ENCODE data around the gene C2CD4D. TPM values are rescaled to one million over a fixed set of nuclear protein-coding genes. Genes with fewer than 3 reads are reported as not detected.

C2CD4D gene
- polyA plus RNA-seq, 4 donors = 0.46 to 0.62 TPM; not detected in 2

DNA sequence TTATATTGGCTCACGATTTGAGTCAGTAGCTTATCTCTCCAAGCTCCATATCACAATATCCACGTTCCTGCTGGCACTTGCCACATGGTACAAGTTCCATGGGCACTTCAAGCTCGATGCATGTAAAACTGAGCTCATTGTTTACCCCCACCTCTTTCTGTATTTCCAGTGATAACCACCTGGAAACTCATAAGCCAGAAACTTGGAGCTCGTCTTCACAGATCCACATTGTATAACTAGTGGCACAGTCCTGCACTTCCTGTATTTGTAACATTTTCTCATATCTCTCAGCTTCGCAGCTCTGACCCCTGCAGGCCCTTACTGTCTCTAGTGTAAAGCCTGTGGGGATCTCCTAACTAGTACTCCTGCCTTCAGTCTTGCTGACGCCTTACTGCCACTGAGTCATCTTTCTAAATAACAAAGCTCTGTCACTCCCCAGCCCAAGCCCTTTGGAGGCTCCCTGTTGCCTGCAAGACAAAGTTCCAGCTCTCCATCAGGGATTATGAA, 6.5 kb upstream of the C2CD4D start:
- H3K4me3 ChIP-seq (ENCODE audit: low read depth in 1 of 3, low read length in 3 of 3) = no peak overlapping the region
- H3K36me3 ChIP-seq (ENCODE audit: control insufficient read depth in 3 of 3, insufficient read depth in 2 of 3, low read depth in 1 of 3, low read length in 3 of 3) = no peaks in the 10 kb centered on the region
- H3K4me1 ChIP-seq (ENCODE audit: control insufficient read depth in 3 of 3, insufficient read depth in 2 of 3, low read depth in 1 of 3, low read length in 2 of 3) = no peaks in the 10 kb centered on the region
- no peaks in the 10 kb centered on the region for H3K9me3 ChIP-seq (ENCODE audit: control insufficient read depth in 2 of 2, insufficient read depth in 1 of 2, low read depth in 1 of 2, low read length in 1 of 2)
- H3K27ac ChIP-seq (ENCODE audit: low read depth in 1 of 3, low read length in 2 of 3) = no peak overlapping the region
- WGBS, 3 donors = 32 to 52% (median 39%) methylated on average over 6 of the region's 6 CpGs
- DNase-seq (no peak), FAIRE-seq (no peak)
- H3K27me3 ChIP-seq (ENCODE audit: control insufficient read depth in 3 of 3, insufficient read depth in 3 of 3, low read length in 3 of 3) = no peaks in the 10 kb centered on the region

DNA sequence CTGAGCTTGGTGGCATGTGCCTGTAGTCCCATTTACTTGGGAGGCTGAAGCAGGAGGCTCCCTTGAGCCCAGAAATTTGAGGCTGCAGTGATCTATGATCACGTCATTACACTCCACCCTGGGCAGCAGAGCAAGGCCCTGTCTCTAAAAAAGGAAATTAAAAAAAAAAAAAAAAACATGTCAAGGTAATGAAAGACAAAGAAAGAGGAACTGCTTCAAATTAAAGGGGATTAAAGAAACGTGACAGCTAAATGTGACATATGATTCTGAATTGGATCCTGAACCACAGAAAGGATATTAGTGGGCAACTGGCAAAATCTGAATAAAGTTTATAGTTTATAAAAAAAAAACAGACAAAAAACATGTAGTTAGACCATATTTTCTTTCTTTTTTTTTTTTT, 3.8 kb upstream of the C2CD4D start:
- no peak overlapping the region for H3K4me3 ChIP-seq (ENCODE audit: low read depth in 1 of 3, low read length in 3 of 3)
- FAIRE-seq (no peak), DNase-seq (no peak)
- peaks cover 0 to 19% (median 4%) of the 10 kb centered on the region in 3 donors for H3K4me1 ChIP-seq (ENCODE audit: control insufficient read depth in 3 of 3, insufficient read depth in 2 of 3, low read depth in 1 of 3, low read length in 2 of 3)
- peaks cover 0 to 15% (median 0%) of the 10 kb centered on the region in 3 donors for H3K27me3 ChIP-seq (ENCODE audit: control insufficient read depth in 3 of 3, insufficient read depth in 3 of 3, low read length in 3 of 3)
- no peaks in the 10 kb centered on the region for H3K9me3 ChIP-seq (ENCODE audit: control insufficient read depth in 2 of 2, insufficient read depth in 1 of 2, low read depth in 1 of 2, low read length in 1 of 2)
- WGBS, 3 donors = 71 to 94% (median 93%) methylated on average over 2 of the region's 2 CpGs
- H3K27ac ChIP-seq (ENCODE audit: low read depth in 1 of 3, low read length in 2 of 3) = no peak overlapping the region
- no peaks in the 10 kb centered on the region for H3K36me3 ChIP-seq (ENCODE audit: control insufficient read depth in 3 of 3, insufficient read depth in 2 of 3, low read depth in 1 of 3, low read length in 3 of 3)

GRCh38 chr1:151841141-151841540, 1.5 kb upstream of the C2CD4D start:
- FAIRE-seq = no peak

DNA sequence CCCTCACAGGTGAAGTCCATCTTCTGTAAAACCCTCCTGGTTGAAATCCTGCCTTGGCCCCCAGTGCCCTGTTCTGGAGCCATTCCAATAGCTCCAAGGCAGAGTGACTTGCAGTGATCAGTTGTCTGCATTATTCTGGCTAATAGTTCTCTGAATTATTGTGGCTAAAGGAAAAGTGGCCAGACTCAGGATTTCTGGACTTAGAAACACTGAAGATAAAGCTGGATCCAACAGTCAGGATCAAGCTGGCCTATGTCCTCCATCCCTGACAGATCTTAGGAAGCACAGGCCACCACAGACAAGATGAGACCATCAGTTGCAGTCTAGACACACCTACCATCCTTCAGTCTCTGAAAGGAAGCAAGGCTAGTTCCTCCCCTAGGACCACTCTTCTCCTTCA, 801 bp upstream of the C2CD4D start:
- DNase-seq = no peak

More at GRCh38 chr1:151841141-151841540, 1.5 kb upstream of the C2CD4D start:
- peaks cover 0 to 25% (median 2%) of the 10 kb centered on the region in 3 donors for H3K27me3 ChIP-seq (ENCODE audit: control insufficient read depth in 3 of 3, insufficient read depth in 3 of 3, low read length in 3 of 3)
- H3K27ac ChIP-seq (ENCODE audit: low read depth in 1 of 3, low read length in 2 of 3) = no peak overlapping the region
- peaks cover 0 to 28% (median 8%) of the 10 kb centered on the region in 3 donors for H3K4me1 ChIP-seq (ENCODE audit: control insufficient read depth in 3 of 3, insufficient read depth in 2 of 3, low read depth in 1 of 3, low read length in 2 of 3)
- DNase-seq = no peak
- H3K9me3 ChIP-seq (ENCODE audit: control insufficient read depth in 2 of 2, insufficient read depth in 1 of 2, low read depth in 1 of 2, low read length in 1 of 2) = no peaks in the 10 kb centered on the region
- 91 to 100% (median 92%) methylated on average over 2 of the region's 2 CpGs for WGBS, 3 donors
- no peaks in the 10 kb centered on the region for H3K36me3 ChIP-seq (ENCODE audit: control insufficient read depth in 3 of 3, insufficient read depth in 2 of 3, low read depth in 1 of 3, low read length in 3 of 3)
- no peak overlapping the region for H3K4me3 ChIP-seq (ENCODE audit: low read depth in 1 of 3, low read length in 3 of 3)

DNA sequence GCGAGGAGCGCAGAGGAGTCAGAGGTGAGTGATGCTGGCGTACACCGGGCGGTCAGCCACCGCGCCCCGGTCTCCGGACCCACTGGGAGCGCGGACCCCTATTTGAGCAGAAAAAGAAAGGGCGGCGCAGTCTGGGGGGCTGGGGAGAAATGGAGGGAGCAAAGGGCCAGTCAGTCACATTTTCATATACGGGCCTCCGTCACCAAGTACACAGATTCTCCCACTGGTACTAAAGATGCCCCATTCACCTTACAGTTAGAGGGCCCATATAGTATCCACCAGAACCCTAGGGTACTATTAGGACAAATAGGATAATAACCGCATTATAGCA, 573 bp downstream of the C2CD4D start:
- H3K36me3 ChIP-seq (ENCODE audit: control insufficient read depth in 3 of 3, insufficient read depth in 2 of 3, low read depth in 1 of 3, low read length in 3 of 3) = no peaks in the 10 kb centered on the region
- no peaks in the 10 kb centered on the region for H3K9me3 ChIP-seq (ENCODE audit: control insufficient read depth in 2 of 2, insufficient read depth in 1 of 2, low read depth in 1 of 2, low read length in 1 of 2)
- no peak for DNase-seq
- H3K27ac ChIP-seq (ENCODE audit: low read depth in 1 of 3, low read length in 2 of 3) = peak overlapping the region in 1 of 3 donors; percentile 91
- FAIRE-seq = no peak
- H3K4me1 ChIP-seq (ENCODE audit: control insufficient read depth in 3 of 3, insufficient read depth in 2 of 3, low read depth in 1 of 3, low read length in 2 of 3) = peaks cover 2 to 31% (median 8%) of the 10 kb centered on the region in 3 donors
- peaks cover 0 to 25% (median 2%) of the 10 kb centered on the region in 3 donors for H3K27me3 ChIP-seq (ENCODE audit: control insufficient read depth in 3 of 3, insufficient read depth in 3 of 3, low read length in 3 of 3)
- WGBS, 3 donors = 28 to 83% (median 68%) methylated on average over 16 of the region's 16 CpGs
- peak overlapping the region in 2 of 3 donors; percentile 52 for H3K4me3 ChIP-seq (ENCODE audit: low read depth in 1 of 3, low read length in 3 of 3)

More for the DNA sequence above, 801 bp upstream of the C2CD4D start:
- Histone ChIP-seq H3K27ac (ENCODE audit: low read depth in 1 of 3, low read length in 2 of 3) (peak overlapping the region in 2 of 3 donors; percentile 81 to 91), H3K27me3 (ENCODE audit: control insufficient read depth in 3 of 3, insufficient read depth in 3 of 3, low read length in 3 of 3) (peaks cover 0 to 25% (median 2%) of the 10 kb centered on the region in 3 donors), H3K36me3 (ENCODE audit: control insufficient read depth in 3 of 3, insufficient read depth in 2 of 3, low read depth in 1 of 3, low read length in 3 of 3) (no peaks in the 10 kb centered on the region), H3K4me3 (ENCODE audit: low read depth in 1 of 3, low read length in 3 of 3) (peak overlapping the region in 1 of 3 donors; percentile 52), H3K4me1 (ENCODE audit: control insufficient read depth in 3 of 3, insufficient read depth in 2 of 3, low read depth in 1 of 3, low read length in 2 of 3) (peaks cover 0 to 31% (median 8%) of the 10 kb centered on the region in 3 donors), H3K9me3 (ENCODE audit: control insufficient read depth in 2 of 2, insufficient read depth in 1 of 2, low read depth in 1 of 2, low read length in 1 of 2) (no peaks in the 10 kb centered on the region)
- FAIRE-seq = no peak

DNA sequence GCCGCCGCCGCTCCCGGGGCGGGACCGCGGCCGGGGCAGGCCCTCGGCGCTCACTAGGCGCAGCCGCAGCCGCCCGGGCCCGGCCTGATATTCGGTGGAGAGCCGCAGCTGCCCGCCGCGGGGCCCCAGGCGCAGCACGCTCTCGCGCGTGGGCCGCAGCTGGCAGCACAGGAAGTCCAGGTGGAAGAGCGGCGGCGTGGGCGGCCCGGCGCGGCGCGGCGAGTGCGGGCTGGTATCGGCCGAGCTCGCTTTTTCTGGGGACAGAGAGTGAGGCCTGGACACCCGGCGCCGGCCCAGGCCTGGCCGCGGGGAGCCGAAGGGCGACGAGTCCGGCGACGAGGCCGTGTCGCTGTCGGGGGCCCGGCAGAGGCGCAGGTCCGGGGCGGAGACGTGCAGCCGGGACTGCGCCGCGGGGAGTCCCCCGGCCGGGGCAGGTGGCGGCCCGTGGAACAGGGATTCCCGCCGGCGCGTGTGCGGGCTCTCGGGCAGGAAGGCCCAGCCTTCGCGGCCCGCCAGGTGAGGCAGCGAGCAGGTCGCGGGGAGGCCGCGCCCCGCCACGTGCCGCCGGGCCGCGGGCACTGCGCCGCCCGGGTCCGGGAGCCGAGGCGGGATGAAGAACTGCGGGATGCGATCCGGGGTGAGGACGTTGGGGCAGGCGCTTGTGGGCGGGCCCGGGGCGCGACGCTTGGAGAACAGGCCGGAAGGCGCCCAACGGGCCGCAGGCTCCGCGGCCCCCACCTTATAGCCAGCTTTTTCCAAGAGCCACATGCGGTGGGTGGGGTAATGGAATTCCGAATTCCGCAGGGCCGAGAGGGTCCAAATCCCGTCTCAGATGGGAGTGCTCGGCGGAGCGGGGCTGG, 1.2 kb downstream of the C2CD4D start:
- H3K9me3 ChIP-seq (ENCODE audit: control insufficient read depth in 2 of 2, insufficient read depth in 1 of 2, low read depth in 1 of 2, low read length in 1 of 2) = no peaks in the 10 kb centered on the region
- DNase-seq (peak in 1 of 2 donors; percentile 66), FAIRE-seq (no peak)
- no peaks in the 10 kb centered on the region for H3K36me3 ChIP-seq (ENCODE audit: control insufficient read depth in 3 of 3, insufficient read depth in 2 of 3, low read depth in 1 of 3, low read length in 3 of 3)
- peaks cover 0 to 25% (median 2%) of the 10 kb centered on the region in 3 donors for H3K27me3 ChIP-seq (ENCODE audit: control insufficient read depth in 3 of 3, insufficient read depth in 3 of 3, low read length in 3 of 3)
- WGBS, 3 donors = 14 to 44% (median 43%) methylated on average over 83 to 117 of the region's 117 CpGs
- H3K27ac ChIP-seq (ENCODE audit: low read depth in 1 of 3, low read length in 2 of 3) = peak overlapping the region in 1 of 3 donors; percentile 17
- peak overlapping the region in 2 of 3 donors; percentile 13 to 52 for H3K4me3 ChIP-seq (ENCODE audit: low read depth in 1 of 3, low read length in 3 of 3)
- peaks cover 4 to 31% (median 8%) of the 10 kb centered on the region in 3 donors for H3K4me1 ChIP-seq (ENCODE audit: control insufficient read depth in 3 of 3, insufficient read depth in 2 of 3, low read depth in 1 of 3, low read length in 2 of 3)

- H3K27me3 ChIP-seq (ENCODE audit: control insufficient read depth in 3 of 3, insufficient read depth in 3 of 3, low read length in 3 of 3) = peaks cover 0 to 25% (median 2%) of the 10 kb centered on the region in 3 donors
- 22 to 56% (median 40%) methylated on average over 24 to 26 of the region's 26 CpGs for WGBS, 3 donors
- FAIRE-seq (no peak), DNase-seq (no peak)
- H3K9me3 ChIP-seq (ENCODE audit: control insufficient read depth in 2 of 2, insufficient read depth in 1 of 2, low read depth in 1 of 2, low read length in 1 of 2) = no peaks in the 10 kb centered on the region
- H3K27ac ChIP-seq (ENCODE audit: low read depth in 1 of 3, low read length in 2 of 3) = peak overlapping the region in 1 of 3 donors; percentile 69
- peak overlapping the region in 1 of 3 donors; percentile 52 for H3K4me3 ChIP-seq (ENCODE audit: low read depth in 1 of 3, low read length in 3 of 3)
- H3K4me1 ChIP-seq (ENCODE audit: control insufficient read depth in 3 of 3, insufficient read depth in 2 of 3, low read depth in 1 of 3, low read length in 2 of 3) = peaks cover 4 to 31% (median 8%) of the 10 kb centered on the region in 3 donors
- H3K36me3 ChIP-seq (ENCODE audit: control insufficient read depth in 3 of 3, insufficient read depth in 2 of 3, low read depth in 1 of 3, low read length in 3 of 3) = no peaks in the 10 kb centered on the region
These were observed 1.8 kb downstream of the C2CD4D start for GRCh38 chr1:151837884-151838221.

- DNase-seq (no peak), FAIRE-seq (no peak)
- 27 to 41% (median 29%) methylated on average over 3 of the region's 3 CpGs for WGBS, 3 donors
- H3K9me3 ChIP-seq (ENCODE audit: control insufficient read depth in 2 of 2, insufficient read depth in 1 of 2, low read depth in 1 of 2, low read length in 1 of 2) = no peaks in the 10 kb centered on the region
- H3K4me1 ChIP-seq (ENCODE audit: control insufficient read depth in 3 of 3, insufficient read depth in 2 of 3, low read depth in 1 of 3, low read length in 2 of 3) = peaks cover 5 to 35% (median 8%) of the 10 kb centered on the region in 3 donors
- no peak overlapping the region for H3K4me3 ChIP-seq (ENCODE audit: low read depth in 1 of 3, low read length in 3 of 3)
- H3K27ac ChIP-seq (ENCODE audit: low read depth in 1 of 3, low read length in 2 of 3) = peak overlapping the region in 1 of 3 donors; percentile 69
- peaks cover 0 to 25% (median 2%) of the 10 kb centered on the region in 3 donors for H3K27me3 ChIP-seq (ENCODE audit: control insufficient read depth in 3 of 3, insufficient read depth in 3 of 3, low read length in 3 of 3)
- H3K36me3 ChIP-seq (ENCODE audit: control insufficient read depth in 3 of 3, insufficient read depth in 2 of 3, low read depth in 1 of 3, low read length in 3 of 3) = no peaks in the 10 kb centered on the region
These were observed 2.4 kb downstream of the C2CD4D start for GRCh38 chr1:151837197-151837596.

Data from small intestine (tissue), 7 donors.